H9 (cell line): ENCODE data around the gene NDUFAB1. TPM values are rescaled to one million over a fixed set of nuclear protein-coding genes. Genes with fewer than 3 reads are reported as not detected.

Experiments used
- DNase-seq: peaks from one replicate; pipeline ENCODE4 v3.0.0-alpha.2; 2017
- H2AFZ ChIP-seq: one replicate; pipeline ENCODE4 v1.6.1; 2013; ENCODE audit warnings: mild to moderate bottlenecking, low read length, control low read depth, moderate library complexity
- H2AK5ac ChIP-seq: 2 replicates; pipeline ENCODE4 v1.6.1; 2013; ENCODE audit warnings: low read length, control low read depth, mixed read lengths; ENCODE audit not compliant: insufficient read length
- H2BK120ac ChIP-seq: one replicate; pipeline ENCODE4 v1.6.1; 2013; ENCODE audit warnings: low read depth, mild to moderate bottlenecking, low read length, control low read depth, inconsistent platforms; ENCODE audit not compliant: poor library complexity, severe bottlenecking
- H2BK12ac ChIP-seq: 2 replicates; pipeline ENCODE4 v1.6.1; 2013; ENCODE audit warnings: low read length, control low read depth, mixed read lengths, low read depth; ENCODE audit not compliant: insufficient read length
- H2BK15ac ChIP-seq: 2 replicates; pipeline ENCODE4 v1.6.1; 2013; ENCODE audit warnings: low read depth, low read length, control low read depth
- H2BK20ac ChIP-seq: one replicate; pipeline ENCODE4 v1.6.1; 2013; ENCODE audit warnings: low read depth, mild to moderate bottlenecking, low read length, control low read depth, inconsistent platforms; ENCODE audit not compliant: poor library complexity, severe bottlenecking
- H2BK5ac ChIP-seq: 2 replicates; pipeline ENCODE4 v1.6.1; 2013; ENCODE audit warnings: low read length, control low read depth, mixed read lengths; ENCODE audit not compliant: insufficient read length
- H3K14ac ChIP-seq: 2 replicates; pipeline ENCODE4 v1.6.1; 2013; ENCODE audit warnings: low read length, control low read depth; ENCODE audit not compliant: insufficient read depth
- H3K18ac ChIP-seq: 2 replicates; pipeline ENCODE4 v1.6.1; 2013; ENCODE audit warnings: low read depth, mild to moderate bottlenecking, mixed read lengths, low read length, control low read depth; ENCODE audit not compliant: insufficient read length
- H3K23ac ChIP-seq: 2 replicates; pipeline ENCODE4 v1.6.1; 2013; ENCODE audit warnings: low read length, control low read depth, mixed read lengths, low read depth; ENCODE audit not compliant: insufficient read length
- H3K23me2 ChIP-seq: 2 replicates; pipeline ENCODE4 v1.6.1; 2013; ENCODE audit warnings: low read depth, mild to moderate bottlenecking, mixed read lengths, low read length, control low read depth; ENCODE audit not compliant: insufficient read length, poor library complexity, severe bottlenecking
- H3K27ac ChIP-seq: 2 replicates; pipeline ENCODE4 v1.5.1; 2013; ENCODE audit warnings: low read length, control low read depth, mixed read lengths, low read depth; ENCODE audit not compliant: insufficient read length
- H3K27me3 ChIP-seq: 2 replicates; pipeline ENCODE4 v1.6.1; 2013; ENCODE audit warnings: low read length, control low read depth, inconsistent platforms; ENCODE audit not compliant: insufficient read depth
- H3K4ac ChIP-seq: 2 replicates; pipeline ENCODE4 v1.6.1; 2013; ENCODE audit warnings: low read depth, mild to moderate bottlenecking, control low read depth, inconsistent platforms, low read length, moderate library complexity
- H3K4me1 ChIP-seq: 2 replicates; pipeline ENCODE4 v1.6.1; 2013; ENCODE audit warnings: low read length, control low read depth, inconsistent platforms; ENCODE audit not compliant: insufficient read depth
- H3K4me2 ChIP-seq: 2 replicates; pipeline ENCODE4 v1.6.1; 2013; ENCODE audit warnings: low read length, control low read depth, mixed read lengths; ENCODE audit not compliant: insufficient read length, insufficient read depth
- H3K56ac ChIP-seq: 2 replicates; pipeline ENCODE4 v1.6.1; 2013; ENCODE audit warnings: low read depth, mild to moderate bottlenecking, mixed read lengths, low read length, control low read depth; ENCODE audit not compliant: insufficient read length
- H3K79me1 ChIP-seq: 2 replicates; pipeline ENCODE4 v1.6.1; 2013; ENCODE audit warnings: low read depth, mild to moderate bottlenecking, moderate library complexity, low read length, control low read depth, inconsistent platforms; ENCODE audit not compliant: insufficient read depth, poor library complexity, severe bottlenecking
- H3K79me2 ChIP-seq: 2 replicates; pipeline ENCODE4 v1.6.1; 2013; ENCODE audit warnings: low read length, control low read depth, inconsistent platforms; ENCODE audit not compliant: insufficient read depth
- H3K9ac ChIP-seq: 2 replicates; pipeline ENCODE4 v1.6.1; 2013; ENCODE audit warnings: low read length, control low read depth, mixed read lengths; ENCODE audit not compliant: insufficient read length; ENCODE audit errors: extremely low read depth
- H3K9me3 ChIP-seq: one replicate; pipeline ENCODE4 v1.6.1; 2013; ENCODE audit warnings: low read depth, low read length, inconsistent platforms; ENCODE audit not compliant: control insufficient read depth
- H3T11ph ChIP-seq: one replicate; pipeline ENCODE4 v1.6.1; 2013; ENCODE audit warnings: mild to moderate bottlenecking, low read length, control low read depth, inconsistent platforms
- H4K20me1 ChIP-seq: one replicate; pipeline ENCODE4 v1.6.1; 2013; ENCODE audit not compliant: control insufficient read depth, insufficient read length, insufficient read depth
- H4K5ac ChIP-seq: 2 replicates; pipeline ENCODE4 v1.6.1; 2013; ENCODE audit warnings: low read depth, mild to moderate bottlenecking, mixed read lengths, low read length, control low read depth; ENCODE audit not compliant: insufficient read length
- H4K8ac ChIP-seq: replicated peaks from 2 replicates; pipeline ENCODE4 v1.6.1; 2013; ENCODE audit warnings: low read length, control low read depth, mixed read lengths, low read depth; ENCODE audit not compliant: insufficient read length
- H4K91ac ChIP-seq: 2 replicates; pipeline ENCODE4 v1.6.1; 2013; ENCODE audit warnings: low read depth, mild to moderate bottlenecking, moderate library complexity, mixed read lengths, low read length, control low read depth; ENCODE audit not compliant: insufficient read length
- H3K27ac Mint-ChIP-seq, 3 experiments: 2 replicates in 2 of 3; 3 replicates in 1 of 3; pipeline ENCODE4 v1.8.0; 2020 to 2021; ENCODE audit warnings: mixed read lengths in 3 of 3, mild to moderate bottlenecking in 1 of 3, moderate library complexity in 1 of 3
- H3K27me3 Mint-ChIP-seq: 2 replicates; pipeline ENCODE4 v1.8.0; 2021; ENCODE audit warnings: low read depth, mild to moderate bottlenecking, moderate library complexity, mixed read lengths
- H3K36me3 Mint-ChIP-seq, 3 experiments: 2 replicates in 2 of 3; 3 replicates in 1 of 3; pipeline ENCODE4 v1.8.0; 2020 to 2021; ENCODE audit warnings: low read depth in 3 of 3, mixed read lengths in 3 of 3; ENCODE audit not compliant: insufficient read depth in 1 of 3
- H3K4me1 Mint-ChIP-seq, 2 experiments: 2 replicates each; pipeline ENCODE4 v1.8.0; 2020; ENCODE audit warnings: mixed read lengths in 2 of 2
- H3K4me3 Mint-ChIP-seq, 2 experiments: 2 replicates in 1 of 2; 3 replicates in 1 of 2; pipeline ENCODE4 v1.8.0; 2020 to 2021; ENCODE audit warnings: mild to moderate bottlenecking in 2 of 2, mixed read lengths in 2 of 2, moderate library complexity in 1 of 2
- H3K9me3 Mint-ChIP-seq, 2 experiments: 2 replicates in 1 of 2; 3 replicates in 1 of 2; pipeline ENCODE4 v1.8.0; 2020; ENCODE audit warnings: mild to moderate bottlenecking in 2 of 2, mixed read lengths in 2 of 2, moderate library complexity in 1 of 2
- WGBS: extraction: QIAGEN DNeasy Blood & Tissue Kit; methylation state at CpG from one replicate; pipeline ENCODE4 v1.1.7; 2013; ENCODE audit warnings: missing lambda C conversion rate, low lambda C conversion rate, mixed read lengths; ENCODE audit not compliant: insufficient read length; ENCODE audit errors: extremely low coverage; 5-methylcytosine and 5-hydroxymethylcytosine counted together
- total RNA-seq: library from RNA; stranded (reverse); gene quantifications from 2 replicates; pipeline ENCODE4 v1.2.1, GENCODE V29; 2021
- TF ChIP-seq, protein P1 (sequence below): fragments of 200-600 bp; sonication (generic); conservative IDR thresholded peaks from 3 replicates; pipeline ENCODE4 v1.8.0; 2021; ENCODE audit warnings: antibody characterized with exemption, mild to moderate bottlenecking

The NDUFAB1 gene
- total RNA-seq, 1 experiment from 2014 or later, result 192 TPM

DNA sequence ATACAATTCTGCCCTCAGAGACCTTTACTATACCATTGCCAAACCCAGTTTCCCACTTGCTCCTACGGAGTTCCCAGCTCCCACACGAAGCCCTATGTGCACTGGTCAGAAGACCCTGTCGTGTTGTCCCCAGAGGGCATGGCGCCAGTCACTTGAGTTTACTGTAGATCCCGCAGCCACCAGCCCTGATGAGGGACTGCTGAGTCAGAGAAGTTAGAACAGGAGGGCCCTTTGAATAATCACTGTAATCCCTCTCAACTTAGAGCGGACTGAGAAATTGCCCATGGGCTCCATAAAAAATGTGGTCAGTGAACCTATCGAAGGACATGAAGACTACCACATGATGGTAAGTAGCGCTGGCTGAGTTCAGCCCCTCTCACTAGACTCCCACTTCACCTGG is 29.4 kb downstream of the NDUFAB1 start:
- Histone ChIP-seq H3K56ac (no peak overlapping the region), H3K27me3 (no peaks in the 10 kb centered on the region)
- H3K27ac Mint-ChIP-seq, result no peak overlapping the region

More for the DNA sequence above, 29.4 kb downstream of the NDUFAB1 start:
- Histone ChIP-seq H3K9me3 (no peaks in the 10 kb centered on the region), H2BK20ac (no peak overlapping the region), H4K8ac (no peak overlapping the region), H3K4me2 (no peak overlapping the region), H2BK12ac (no peak overlapping the region), H2AK5ac (no peak overlapping the region), H2AFZ (no peak overlapping the region), H3K14ac (no peak overlapping the region), H4K91ac (no peak overlapping the region), H3K4ac (no peak overlapping the region), H3K23me2 (no peaks in the 10 kb centered on the region), H3T11ph (no peak overlapping the region), H3K9ac (no peak overlapping the region), H3K27ac (no peak overlapping the region), H2BK120ac (no peak overlapping the region), H3K79me2 (no peaks in the 10 kb centered on the region), H3K79me1 (no peaks in the 10 kb centered on the region), H2BK5ac (no peak overlapping the region), H2BK15ac (no peak overlapping the region), H4K5ac (no peak overlapping the region), H4K20me1 (no peaks in the 10 kb centered on the region), H3K4me1 (no peaks in the 10 kb centered on the region), H3K18ac (no peak overlapping the region), H3K23ac (no peak overlapping the region)
- Mint-ChIP-seq H3K4me3 (no peak overlapping the region), H3K9me3 (no peaks in the 10 kb centered on the region), H3K4me1 (no peaks in the 10 kb centered on the region), H3K36me3 (peaks cover 55 to 92% (median 89%) of the 10 kb centered on the region in 3 experiments), H3K27me3 (no peaks in the 10 kb centered on the region)
- no CpG with 5 or more reads among the region's 8 CpGs for WGBS
- DNase-seq, result no peak
- TF ChIP-seq, protein P1, sequence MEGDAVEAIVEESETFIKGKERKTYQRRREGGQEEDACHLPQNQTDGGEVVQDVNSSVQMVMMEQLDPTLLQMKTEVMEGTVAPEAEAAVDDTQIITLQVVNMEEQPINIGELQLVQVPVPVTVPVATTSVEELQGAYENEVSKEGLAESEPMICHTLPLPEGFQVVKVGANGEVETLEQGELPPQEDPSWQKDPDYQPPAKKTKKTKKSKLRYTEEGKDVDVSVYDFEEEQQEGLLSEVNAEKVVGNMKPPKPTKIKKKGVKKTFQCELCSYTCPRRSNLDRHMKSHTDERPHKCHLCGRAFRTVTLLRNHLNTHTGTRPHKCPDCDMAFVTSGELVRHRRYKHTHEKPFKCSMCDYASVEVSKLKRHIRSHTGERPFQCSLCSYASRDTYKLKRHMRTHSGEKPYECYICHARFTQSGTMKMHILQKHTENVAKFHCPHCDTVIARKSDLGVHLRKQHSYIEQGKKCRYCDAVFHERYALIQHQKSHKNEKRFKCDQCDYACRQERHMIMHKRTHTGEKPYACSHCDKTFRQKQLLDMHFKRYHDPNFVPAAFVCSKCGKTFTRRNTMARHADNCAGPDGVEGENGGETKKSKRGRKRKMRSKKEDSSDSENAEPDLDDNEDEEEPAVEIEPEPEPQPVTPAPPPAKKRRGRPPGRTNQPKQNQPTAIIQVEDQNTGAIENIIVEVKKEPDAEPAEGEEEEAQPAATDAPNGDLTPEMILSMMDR, result no peak
